ENCODE data around the gene SOCS1.

Gene SOCS1

DNA sequence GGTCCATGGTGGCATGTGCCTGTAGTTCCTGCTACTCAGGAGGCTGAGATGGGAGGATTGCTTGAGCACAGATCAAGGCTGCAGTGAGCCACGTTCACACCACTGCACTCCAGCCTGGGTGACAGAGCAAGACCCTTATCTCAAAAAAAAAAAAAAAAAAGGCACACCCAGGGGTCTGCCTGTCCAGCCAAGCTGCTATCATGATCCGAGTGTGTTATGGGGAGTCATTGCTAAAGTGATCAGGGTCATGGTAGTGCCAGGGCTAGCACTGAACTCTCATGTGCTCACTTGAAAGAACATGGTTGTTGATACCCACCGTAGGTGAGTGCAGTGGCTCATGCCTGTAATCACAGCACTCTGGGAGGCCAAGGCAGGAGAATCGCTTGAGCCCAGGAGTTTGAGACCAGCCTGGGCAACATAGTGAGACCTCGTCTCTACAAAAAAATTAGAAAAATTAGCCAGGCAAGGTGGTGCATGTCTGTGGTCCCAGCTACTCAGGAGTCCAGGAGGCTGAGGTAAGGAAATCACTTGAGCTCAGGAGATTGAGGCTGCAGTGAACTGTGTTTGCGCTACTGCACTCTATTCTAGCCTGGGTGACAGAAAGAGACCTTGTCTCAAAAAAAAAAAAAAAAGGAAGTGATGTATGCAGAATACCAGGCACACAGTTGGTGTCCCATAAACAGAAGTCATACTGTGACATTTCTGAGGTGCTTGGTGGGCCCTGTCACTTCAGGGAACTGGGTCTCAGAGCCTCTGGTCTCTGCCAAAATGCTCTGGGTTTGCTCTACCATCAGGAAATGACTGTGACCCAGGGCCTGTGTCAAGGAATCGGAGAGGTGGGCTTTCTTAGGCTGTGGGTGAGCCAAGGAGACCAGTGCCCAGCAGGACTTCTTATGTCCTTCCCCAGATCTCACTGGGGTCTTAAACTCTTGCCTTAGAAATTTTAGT, 23.0 kb upstream of the SOCS1 start:
- no peak for DNase-seq (ENCODE audit: low read depth)
- no peak overlapping the region for H3K4me3 ChIP-seq (ENCODE audit: low read length)
- TF ChIP-seq, protein P1, sequence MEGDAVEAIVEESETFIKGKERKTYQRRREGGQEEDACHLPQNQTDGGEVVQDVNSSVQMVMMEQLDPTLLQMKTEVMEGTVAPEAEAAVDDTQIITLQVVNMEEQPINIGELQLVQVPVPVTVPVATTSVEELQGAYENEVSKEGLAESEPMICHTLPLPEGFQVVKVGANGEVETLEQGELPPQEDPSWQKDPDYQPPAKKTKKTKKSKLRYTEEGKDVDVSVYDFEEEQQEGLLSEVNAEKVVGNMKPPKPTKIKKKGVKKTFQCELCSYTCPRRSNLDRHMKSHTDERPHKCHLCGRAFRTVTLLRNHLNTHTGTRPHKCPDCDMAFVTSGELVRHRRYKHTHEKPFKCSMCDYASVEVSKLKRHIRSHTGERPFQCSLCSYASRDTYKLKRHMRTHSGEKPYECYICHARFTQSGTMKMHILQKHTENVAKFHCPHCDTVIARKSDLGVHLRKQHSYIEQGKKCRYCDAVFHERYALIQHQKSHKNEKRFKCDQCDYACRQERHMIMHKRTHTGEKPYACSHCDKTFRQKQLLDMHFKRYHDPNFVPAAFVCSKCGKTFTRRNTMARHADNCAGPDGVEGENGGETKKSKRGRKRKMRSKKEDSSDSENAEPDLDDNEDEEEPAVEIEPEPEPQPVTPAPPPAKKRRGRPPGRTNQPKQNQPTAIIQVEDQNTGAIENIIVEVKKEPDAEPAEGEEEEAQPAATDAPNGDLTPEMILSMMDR (conservative IDR thresholded peaks at IDR 0.05; ENCODE audit: low read depth, low read length) = no peak

DNA sequence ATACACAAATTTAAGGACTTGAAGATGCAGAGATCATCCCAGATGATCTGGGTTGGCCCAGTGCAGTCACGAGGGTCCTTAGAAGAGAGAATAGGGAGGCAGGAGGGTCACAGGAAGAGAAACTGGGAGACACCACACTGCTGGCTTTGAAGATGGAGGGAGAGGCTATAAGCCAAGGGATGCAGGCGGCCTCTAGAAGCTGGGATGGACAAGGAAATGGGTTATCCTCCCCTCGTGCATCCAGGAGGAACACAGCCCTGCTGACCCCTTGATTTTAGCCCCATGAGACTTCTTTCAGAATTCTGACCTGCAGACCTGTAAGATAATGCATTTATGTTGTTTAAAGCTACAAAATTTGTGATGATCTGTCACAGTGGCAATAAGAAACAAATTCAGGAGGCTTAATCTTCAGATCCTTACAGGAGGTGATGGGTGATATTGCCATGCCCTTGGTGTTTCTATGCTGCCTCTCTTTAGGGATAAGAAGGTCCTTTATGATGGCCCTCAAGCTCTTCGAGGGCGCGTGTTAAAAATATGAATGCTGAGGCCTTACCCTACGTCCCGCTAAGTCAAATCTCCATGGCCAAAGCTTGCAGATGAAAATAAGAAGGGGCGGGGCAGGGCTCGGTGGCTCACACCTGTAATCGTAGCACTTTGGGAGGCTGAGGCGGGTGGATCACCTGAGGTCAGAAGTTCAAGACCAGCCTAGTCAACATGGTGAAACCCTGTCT, 21.8 kb upstream of the SOCS1 start:
- TF ChIP-seq, protein P1 (conservative IDR thresholded peaks at IDR 0.05; ENCODE audit: low read depth, low read length) = no peak
- no peak overlapping the region for H3K4me3 ChIP-seq (ENCODE audit: low read length)
- DNase-seq (ENCODE audit: low read depth) = no peak

DNA sequence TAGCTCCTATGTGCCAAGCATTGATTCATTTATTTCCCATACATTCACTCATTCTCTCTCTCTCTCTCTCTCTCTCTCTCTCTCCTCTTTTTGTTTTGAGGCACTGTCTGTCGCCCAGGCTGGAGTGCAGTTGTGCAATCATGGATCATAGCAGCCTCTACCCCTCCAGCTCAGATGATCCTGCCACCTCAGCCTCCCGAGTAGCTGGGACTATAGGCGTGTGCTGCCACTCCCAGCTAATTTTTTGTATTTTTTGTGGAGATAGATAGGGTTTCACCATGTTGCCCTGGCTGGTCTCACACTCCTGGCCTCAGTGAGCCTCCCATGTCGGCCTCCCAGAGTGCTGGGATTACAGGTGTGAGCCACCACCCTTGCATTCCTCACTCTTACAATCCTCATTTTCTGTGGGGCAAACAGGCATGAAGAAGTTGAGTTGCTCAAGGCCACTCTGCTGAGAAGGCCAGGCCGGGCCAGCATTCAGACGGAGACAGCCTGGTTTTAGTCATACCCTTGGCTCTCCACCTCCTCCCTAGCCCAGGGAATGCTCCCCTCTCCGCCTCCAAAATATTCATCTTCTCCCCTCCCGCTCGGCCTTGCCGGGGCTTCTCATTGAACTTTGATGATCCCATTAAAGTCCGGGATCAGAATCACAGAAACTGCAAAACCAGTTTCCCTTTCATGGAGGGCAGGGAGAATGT, 21.0 kb upstream of the SOCS1 start:
- no peak for DNase-seq (ENCODE audit: low read depth)
- TF ChIP-seq, protein P1 (conservative IDR thresholded peaks at IDR 0.05; ENCODE audit: low read depth, low read length) = no peak

DNA sequence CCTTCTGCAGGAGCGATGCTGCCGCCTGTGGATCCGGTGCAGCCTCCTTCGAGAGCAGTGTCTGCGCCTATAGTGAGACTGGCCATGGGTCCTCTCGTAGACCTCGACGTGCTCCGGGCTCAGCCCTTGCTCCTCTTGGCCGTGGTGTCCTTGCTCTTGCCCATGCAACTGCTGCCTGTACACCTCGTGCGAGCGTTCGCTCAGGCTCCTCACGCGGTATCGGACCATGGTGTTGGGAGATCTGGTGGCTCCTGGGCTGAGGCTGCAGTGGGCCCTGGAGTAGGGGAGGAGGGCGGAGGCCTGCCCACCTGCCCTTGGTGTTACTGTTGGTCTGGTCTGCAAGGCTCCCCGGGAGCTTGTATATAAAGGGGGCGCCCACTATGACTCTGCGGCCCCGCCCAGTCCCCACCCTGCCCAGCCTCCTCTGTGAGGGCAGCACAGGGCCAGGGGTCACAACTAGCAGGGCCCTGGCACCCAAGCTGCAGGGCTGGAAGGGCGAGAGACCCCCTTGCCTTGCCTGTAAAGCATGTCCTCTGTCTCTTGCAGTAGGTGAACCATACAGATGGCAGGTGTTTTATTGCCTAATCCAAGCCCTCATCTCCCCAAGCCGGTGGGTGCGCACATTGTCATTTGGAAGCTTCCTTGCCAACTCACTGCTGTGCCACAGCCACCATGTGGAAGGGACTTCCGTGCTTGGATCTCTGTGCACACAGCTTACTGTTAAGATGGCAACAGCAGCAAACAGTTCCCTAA, 20.3 kb upstream of the SOCS1 start, which contains the start of gene PRM2:
Gene PRM2 (minus strand): TSS at position 338 of the 753 bp plus-strand sequence. CDS start 110 bp downstream, at position 228.
- TF ChIP-seq, protein P1 (conservative IDR thresholded peaks at IDR 0.05; ENCODE audit: low read depth, low read length) = no peak
- no peak within 1 kb of the TSS for H3K4me3 ChIP-seq (ENCODE audit: low read length)
- DNase-seq (ENCODE audit: low read depth) = no peak

More for the DNA sequence above, 21.0 kb upstream of the SOCS1 start:
- H3K4me3 ChIP-seq (ENCODE audit: low read length) = no peak overlapping the region

DNA sequence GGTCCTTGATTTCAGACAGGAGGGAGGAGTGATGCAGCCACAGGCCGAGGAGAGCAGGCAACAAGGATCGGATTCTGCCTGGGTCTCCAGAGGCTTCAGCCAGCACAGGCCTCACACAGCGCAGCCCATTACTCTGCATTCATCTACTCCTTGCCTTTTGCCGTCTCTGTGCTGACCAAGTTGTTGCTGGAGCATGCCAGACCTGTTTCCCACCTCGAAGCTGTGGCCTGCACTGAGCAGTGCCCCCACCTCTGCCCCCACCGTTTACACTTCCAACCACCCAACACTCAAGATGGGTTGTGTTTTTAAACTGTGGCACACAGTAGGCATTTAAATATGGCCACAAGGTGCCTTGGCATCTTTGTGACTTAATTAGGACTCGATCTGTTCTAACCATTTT, 19.0 kb upstream of the SOCS1 start:
- TF ChIP-seq, protein P1 (conservative IDR thresholded peaks at IDR 0.05; ENCODE audit: low read depth, low read length) = no peak
- DNase-seq (ENCODE audit: low read depth) = no peak
- no peak overlapping the region for H3K4me3 ChIP-seq (ENCODE audit: low read length)

DNA sequence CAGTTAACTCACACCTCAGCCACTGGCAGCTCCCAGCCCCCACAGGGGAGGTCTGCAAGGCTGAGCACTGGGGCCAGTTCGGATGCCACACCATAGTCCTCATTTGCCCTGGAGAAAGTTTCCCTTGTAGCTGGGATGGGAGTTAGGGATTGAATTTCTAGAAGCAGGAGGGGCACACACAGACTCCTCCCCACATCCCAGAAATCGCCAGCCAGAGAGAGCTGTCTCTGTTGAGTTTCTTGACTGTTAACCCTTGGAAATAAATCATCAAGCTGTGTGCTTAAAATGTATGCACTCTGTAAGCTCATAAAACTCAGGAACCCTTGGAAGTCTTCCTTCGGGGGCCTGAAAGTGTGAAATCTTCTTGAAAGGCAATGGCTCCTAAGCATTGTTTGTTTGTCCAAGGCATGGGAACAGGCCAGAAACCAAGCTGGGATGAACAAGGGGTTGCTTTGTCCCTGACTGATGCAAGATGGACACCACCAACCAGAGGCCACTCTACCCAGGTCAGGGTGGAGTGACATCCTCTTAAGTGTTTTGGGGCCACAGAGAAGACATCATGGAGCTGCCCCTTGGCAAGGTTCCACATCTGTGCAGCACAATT, 17.8 kb upstream of the SOCS1 start:
- DNase-seq (ENCODE audit: low read depth) = no peak
- TF ChIP-seq, protein P1 (conservative IDR thresholded peaks at IDR 0.05; ENCODE audit: low read depth, low read length) = no peak
- no peak overlapping the region for H3K4me3 ChIP-seq (ENCODE audit: low read length)

Measured in retinal pigment epithelial cell (primary cell).